ENCODE data around the gene NKX1-1. TPM values are rescaled to one million over a fixed set of nuclear protein-coding genes. Genes with fewer than 3 reads are reported as not detected.
A peak's percentile ranks its signal among the peaks of the same experiment; 100 is the strongest.

Gene NKX1-1
- total RNA-seq, 1 donor from 2014 or later, result not detected

GRCh38 chr4:1412376-1413203 lies 6.3 kb upstream of the NKX1-1 start:
- Mint-ChIP-seq H3K27ac (ENCODE audit: unreplicated experiment) (no peak overlapping the region), H3K27me3 (ENCODE audit: low read depth) (peaks cover 56% of the 10 kb centered on the region), H3K36me3 (ENCODE audit: low read depth) (no peaks in the 10 kb centered on the region), H3K4me1 (no peaks in the 10 kb centered on the region), H3K9me3 (peaks cover 2% of the 10 kb centered on the region), H3K4me3 (no peak overlapping the region)
- DNase-seq (ENCODE audit: low read depth, low spot score), result no peak
- no peak for TF ChIP-seq CTCF (conservative IDR thresholded peaks at IDR 0.05)

DNA sequence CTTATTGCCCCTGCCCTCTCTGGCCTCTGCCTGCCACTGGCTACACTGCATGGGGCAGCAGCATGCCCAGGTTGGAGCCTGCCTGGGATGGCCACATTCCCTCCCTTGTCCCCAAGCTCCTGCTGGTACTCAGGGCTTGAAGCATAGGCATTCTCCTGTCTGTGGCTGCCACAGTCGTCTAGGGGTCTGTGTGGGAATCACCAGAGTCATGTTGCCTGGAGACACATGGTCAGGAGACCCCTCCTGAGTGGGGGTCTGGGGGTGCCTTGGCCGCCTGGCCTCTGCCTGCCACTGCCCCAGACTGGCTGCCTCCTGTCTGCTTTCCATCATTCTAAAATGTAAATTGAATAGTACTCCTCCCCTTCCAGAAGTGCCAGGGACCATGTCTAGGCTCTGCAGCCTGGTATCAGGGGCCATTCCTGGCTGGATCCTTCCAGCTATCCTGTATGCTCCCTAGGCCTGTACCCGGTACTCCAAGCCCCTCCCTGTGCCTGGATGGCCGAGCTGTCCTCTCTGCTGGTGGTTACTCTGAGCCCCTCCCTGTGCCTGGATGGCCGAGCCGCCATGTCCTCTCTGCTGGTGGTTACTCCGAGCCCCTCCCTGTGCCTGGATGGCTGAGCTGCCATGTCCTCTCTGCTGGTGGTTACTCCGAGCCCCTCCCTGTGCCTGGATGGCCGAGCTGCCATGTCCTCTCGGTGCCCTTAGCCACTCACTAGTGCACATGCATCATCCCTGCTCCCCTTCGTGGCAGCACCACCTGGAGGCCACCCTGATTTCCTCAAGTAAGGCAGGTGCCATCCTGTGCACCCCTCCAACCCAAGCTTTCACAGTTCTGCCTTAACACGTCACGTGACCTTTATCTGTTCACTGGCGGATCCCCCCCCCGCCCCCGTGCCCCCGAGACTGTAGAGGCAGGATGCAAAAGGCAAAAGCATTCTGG lies 5.5 kb upstream of the NKX1-1 start:
- no peaks in the 10 kb centered on the region for H3K36me3 Mint-ChIP-seq (ENCODE audit: low read depth)
- H3K4me1 Mint-ChIP-seq, result no peaks in the 10 kb centered on the region
- H3K4me3 Mint-ChIP-seq, result no peak overlapping the region
- no peak for TF ChIP-seq CTCF (conservative IDR thresholded peaks at IDR 0.05)
- H3K9me3 Mint-ChIP-seq, result peaks cover 2% of the 10 kb centered on the region
- DNase-seq (ENCODE audit: low read depth, low spot score), result no peak
- H3K27ac Mint-ChIP-seq (ENCODE audit: unreplicated experiment), result no peak overlapping the region
- H3K27me3 Mint-ChIP-seq (ENCODE audit: low read depth), result peaks cover 62% of the 10 kb centered on the region

GRCh38 chr4:1410491-1411325 lies 4.5 kb upstream of the NKX1-1 start:
- Mint-ChIP-seq H3K27ac (ENCODE audit: unreplicated experiment) (no peak overlapping the region), H3K4me3 (no peak overlapping the region), H3K36me3 (ENCODE audit: low read depth) (no peaks in the 10 kb centered on the region), H3K9me3 (peaks cover 2% of the 10 kb centered on the region), H3K4me1 (no peaks in the 10 kb centered on the region), H3K27me3 (ENCODE audit: low read depth) (peaks cover 58% of the 10 kb centered on the region)
- TF ChIP-seq CTCF (conservative IDR thresholded peaks at IDR 0.05), result no peak
- peak; percentile 96 for DNase-seq (ENCODE audit: low read depth, low spot score)

- no peak overlapping the region for H3K4me3 Mint-ChIP-seq
- TF ChIP-seq CTCF (conservative IDR thresholded peaks at IDR 0.05), result no peak
- H3K9me3 Mint-ChIP-seq, result peaks cover 2% of the 10 kb centered on the region
- no peaks in the 10 kb centered on the region for H3K4me1 Mint-ChIP-seq
- peaks cover 59% of the 10 kb centered on the region for H3K27me3 Mint-ChIP-seq (ENCODE audit: low read depth)
- no peak for DNase-seq (ENCODE audit: low read depth, low spot score)
- no peak overlapping the region for H3K27ac Mint-ChIP-seq (ENCODE audit: unreplicated experiment)
- no peaks in the 10 kb centered on the region for H3K36me3 Mint-ChIP-seq (ENCODE audit: low read depth)
Observed at GRCh38 chr4:1409491-1410425, 3.5 kb upstream of the NKX1-1 start.

All from neural crest cell (in vitro differentiated cells).